ENCODE results near the gene P2RY6.

Gene P2RY6

GRCh38 chr11:73340164-73340563, 68.0 kb downstream of the P2RY6 start:
- no peak for DNase-seq

GRCh38 chr11:73342633-73343032, 70.5 kb downstream of the P2RY6 start:
- DNase-seq, result no peak

- DNase-seq, result no peak
Observed at GRCh38 chr11:73343076-73343873, 71.1 kb downstream of the P2RY6 start.

GRCh38 chr11:73344191-73344607, 72.1 kb downstream of the P2RY6 start:
- no peak for DNase-seq

GRCh38 chr11:73345481-73346160, 73.5 kb downstream of the P2RY6 start:
- DNase-seq, result no peak

- no peak for DNase-seq
Observed at GRCh38 chr11:73346186-73346935, 74.2 kb downstream of the P2RY6 start.

- DNase-seq, result no peak
Observed at GRCh38 chr11:73347067-73347466, 74.9 kb downstream of the P2RY6 start.
